ENCODE results near the gene TMEM107. TPM values are rescaled to one million over a fixed set of nuclear protein-coding genes. Genes with fewer than 3 reads are reported as not detected.
"Not testable (repeated sequence)": the region's sequence is repeated elsewhere in the genome, so short reads cannot be mapped to it uniquely, and the experiment has no call there.

Gene TMEM107
- total RNA-seq = 6.7 TPM
- long read RNA-seq, partial matches to known transcripts = 0 of 5 reads
- long read RNA-seq, other reads (novel, unspliced or antisense) = 1 of 5 reads

DNA sequence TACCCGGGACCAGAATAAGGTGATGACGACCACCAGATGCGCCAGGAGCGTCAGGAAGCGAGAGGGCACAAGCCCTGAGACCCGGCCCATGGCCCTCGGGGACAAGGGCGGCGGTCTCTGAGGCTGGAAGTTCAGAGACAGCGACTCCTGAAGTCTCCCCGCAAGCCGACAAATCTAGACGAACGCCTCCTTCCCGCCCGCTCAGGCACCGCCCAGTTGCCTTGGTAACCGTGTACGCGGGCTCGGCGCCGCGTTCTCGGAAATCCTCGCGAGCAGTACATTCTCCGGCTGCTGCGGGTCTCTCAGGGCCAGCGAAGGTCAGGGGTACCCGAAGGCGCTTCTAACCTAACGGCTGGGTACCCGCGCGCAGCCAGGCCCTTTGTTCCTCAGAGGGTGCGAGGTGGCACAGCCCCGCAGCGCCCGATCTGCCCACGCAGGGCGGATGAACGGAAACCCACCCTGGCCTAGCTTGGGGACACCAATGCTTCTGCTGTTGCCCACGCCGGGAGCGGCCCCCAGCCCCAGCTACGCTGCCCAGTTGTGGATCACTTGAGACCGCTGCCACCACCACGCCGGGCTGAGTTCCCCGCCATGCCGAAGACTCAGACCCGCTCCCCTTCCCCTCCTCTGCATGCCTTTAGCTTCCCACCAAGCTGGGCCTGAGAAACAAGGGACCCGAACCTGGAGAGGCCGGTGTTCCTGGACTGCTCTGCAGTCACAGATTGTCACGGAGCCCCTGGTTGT lies at the start of gene TMEM107:
Gene TMEM107, minus strand, starts transcription at position 184 of the 744 bp plus-strand sequence. Its CDS starts 94 bp downstream, at position 90.
- ATAC-seq = peak; percentile 72
- intact Hi-C loops (cut with DNase I) = no loop called here
- DNase-seq (ENCODE audit: missing footprints) = peak; percentile 95

DNA sequence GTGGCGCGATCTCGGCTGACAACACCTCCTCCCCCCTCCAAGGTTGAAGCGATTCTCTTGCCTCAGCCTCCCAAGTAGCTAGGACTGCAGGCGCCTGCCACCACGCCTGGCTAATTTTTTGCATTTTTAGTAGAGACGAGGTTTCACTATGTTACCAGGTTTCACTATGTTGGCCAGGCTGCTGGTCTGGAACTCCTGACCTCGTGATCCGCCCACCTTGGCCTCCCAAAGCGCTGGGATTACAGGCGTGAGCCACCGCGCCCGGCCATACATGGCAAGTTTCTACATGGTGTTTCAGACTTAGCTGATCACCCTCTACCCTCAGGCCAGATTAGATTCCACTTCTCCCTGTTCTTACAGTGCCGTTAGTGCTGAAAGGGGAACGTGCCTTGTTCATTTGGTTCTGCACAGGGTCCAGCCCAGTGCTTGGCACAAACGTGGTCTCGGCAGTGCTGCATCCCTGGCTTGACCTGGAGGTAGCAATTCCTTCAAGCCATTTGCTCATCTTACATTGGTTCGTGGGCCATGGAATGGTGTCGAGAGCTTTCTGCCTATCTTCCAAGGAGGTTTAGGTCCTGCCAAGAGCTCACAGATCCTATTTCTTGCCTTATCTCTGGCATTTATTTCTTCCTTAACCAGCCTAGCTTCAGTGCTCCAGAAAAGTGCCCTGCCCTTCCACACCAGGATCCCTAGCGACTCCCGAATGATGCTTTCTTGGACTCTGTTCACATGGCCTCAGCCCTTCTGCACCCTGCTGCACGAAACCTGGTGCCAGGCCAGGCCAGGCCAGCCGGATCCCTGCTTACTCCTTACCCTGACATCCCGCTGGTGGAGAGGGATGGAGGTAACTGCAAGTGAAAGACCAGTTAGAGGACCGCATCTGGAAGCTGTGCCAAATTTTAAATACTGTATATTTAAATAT lies 49.0 kb upstream of the TMEM107 start:
- ATAC-seq (no peak), DNase-seq (ENCODE audit: missing footprints) (no peak)
- intact Hi-C loops (cut with DNase I) = no loop called here

DNA sequence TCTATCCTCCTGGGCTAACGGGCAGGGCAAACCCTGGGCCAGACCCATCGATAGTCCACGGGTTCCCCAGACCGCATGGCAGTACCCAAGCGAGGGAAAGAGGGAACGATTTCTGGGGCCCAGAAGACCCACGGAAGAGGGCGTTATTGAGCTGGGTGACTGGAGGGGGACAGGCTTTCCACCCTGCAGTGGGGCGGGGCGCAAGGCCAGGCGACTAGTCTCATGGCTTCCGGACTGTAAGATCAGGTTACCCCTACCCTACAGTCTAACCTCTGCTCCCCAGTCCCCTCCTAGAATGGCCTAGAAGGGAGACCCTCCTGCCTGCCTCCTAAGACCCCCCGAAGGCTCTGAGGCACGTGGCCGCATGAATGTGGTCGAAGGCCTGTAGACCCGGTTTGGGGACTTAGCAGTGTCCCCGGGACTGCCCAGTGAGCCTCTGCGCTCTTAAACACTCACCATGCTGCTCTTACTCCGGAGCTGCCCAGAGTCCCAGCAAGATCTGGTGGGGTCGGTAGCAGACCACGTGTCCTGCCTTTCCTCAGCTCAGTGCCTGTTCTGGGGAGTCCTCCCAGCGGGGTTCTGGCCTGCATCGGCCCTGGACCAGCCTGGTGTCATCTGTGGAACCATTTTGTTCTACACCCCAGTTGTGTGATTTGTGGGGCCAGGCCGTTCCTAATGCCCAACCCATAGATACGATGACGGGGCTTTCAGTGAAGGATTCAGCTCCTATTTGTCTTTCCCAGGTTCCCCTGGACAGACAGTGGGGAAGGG lies 47.4 kb upstream of the TMEM107 start:
- intact Hi-C loops (cut with DNase I) = loop anchor here (2.0 kb wide), 1 partner anchor 105 kb away; the partner anchor contains the start of gene ALOXE3
- ATAC-seq (peak; percentile 6), DNase-seq (ENCODE audit: missing footprints) (peak; percentile 81)

DNA sequence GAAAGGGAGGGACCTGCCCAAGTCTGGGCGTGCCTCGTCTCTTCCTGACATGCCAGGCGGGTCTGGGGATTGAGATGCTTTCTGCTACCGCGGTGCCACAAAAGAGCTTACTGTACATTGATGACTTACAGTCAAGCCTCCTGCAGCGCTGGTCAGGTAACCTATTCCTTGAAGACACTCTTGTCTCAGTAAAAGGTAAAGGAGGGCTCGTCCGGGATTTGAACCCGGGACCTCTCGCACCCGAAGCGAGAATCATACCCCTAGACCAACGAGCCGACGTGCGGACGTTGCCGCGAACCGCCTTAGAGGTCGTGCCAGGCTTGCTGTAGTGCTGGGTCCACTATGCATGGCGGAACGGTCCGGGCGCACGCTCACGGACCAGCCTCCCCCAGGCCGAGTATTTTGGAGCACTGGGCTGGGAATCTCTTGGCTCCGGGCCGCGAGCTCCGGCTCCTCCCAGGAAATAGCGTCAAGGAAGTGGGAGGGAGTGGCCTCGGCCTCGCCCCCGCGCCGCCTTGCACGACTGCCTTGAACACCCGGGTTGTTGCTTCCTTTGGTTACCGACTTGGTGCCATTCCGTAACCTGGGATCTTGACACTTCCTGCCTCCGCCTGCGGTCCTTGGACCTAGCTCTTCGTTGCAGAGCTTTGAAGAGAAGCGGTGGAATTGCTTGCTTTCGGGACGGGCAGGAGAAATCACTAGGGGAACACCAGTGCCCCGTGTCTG lies 46.6 kb upstream of the TMEM107 start:
- ATAC-seq = peak; percentile 75

DNA sequence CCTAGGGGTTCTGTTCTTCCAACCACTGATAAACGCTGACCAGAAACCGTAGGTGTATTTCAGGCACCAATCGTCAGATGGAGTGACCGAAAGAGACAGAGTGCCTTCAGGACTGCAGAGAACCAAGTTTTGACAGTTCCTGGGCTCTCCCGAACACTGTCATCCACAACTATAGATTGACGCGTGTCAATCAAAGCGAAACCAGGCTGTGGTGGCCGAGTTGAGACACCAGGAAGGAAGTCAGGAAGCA lies 46.1 kb upstream of the TMEM107 start:
- intact Hi-C loops (cut with DNase I) = loop anchor here (1.0 to 2.0 kb wide), 2 partner anchors 27 to 104 kb away; partner anchors contain the start of genes ALOXE3 and PFAS
- DNase-seq (ENCODE audit: missing footprints) = no peak
- ATAC-seq = no peak

More for the DNA sequence above, 46.6 kb upstream of the TMEM107 start:
- intact Hi-C loops (cut with DNase I) = loop anchor here (1.0 to 2.0 kb wide), 2 partner anchors 27 to 104 kb away; partner anchors contain the start of genes ALOXE3 and PFAS
- DNase-seq (ENCODE audit: missing footprints) = peak; percentile 97

DNA sequence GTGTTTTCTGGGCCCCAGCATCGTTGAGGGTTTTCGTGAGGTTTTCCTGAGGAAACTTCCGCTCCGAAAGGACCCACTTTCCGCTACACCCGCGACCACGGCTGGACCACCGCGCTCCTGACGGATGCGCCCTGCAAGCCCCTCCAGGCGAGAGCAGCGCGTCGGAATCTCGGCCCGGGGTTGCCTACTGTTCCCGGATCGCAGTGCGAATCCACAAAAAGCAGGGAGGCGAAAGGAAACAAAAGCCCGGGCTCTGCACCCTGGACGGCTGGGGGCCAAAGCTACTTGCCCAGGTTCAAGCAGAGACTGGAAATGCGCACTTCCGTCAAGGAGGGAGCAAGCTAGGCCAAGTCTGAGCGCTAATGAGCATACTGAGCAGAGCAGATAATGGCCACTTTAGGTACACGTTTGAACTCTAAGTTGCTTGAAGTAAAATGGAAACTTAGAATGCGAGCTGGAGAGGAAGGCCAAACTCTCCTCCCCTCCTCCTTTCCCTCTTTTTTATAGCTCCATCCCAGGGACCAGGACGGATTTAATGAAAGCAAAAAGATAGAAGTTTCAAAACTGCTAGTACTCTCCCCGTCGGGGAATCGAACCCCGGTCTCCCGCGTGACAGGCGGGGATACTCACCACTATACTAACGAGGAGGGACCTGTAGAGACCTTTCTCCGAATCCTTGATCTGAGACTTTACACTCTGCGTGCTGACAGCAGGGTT lies 45.6 kb upstream of the TMEM107 start:
- intact Hi-C loops (cut with DNase I) = loop anchor here (1.0 to 2.0 kb wide), 3 partner anchors 27 to 103 kb away; partner anchors contain the start of genes ALOXE3 and PFAS
- ATAC-seq (peak; percentile 71), DNase-seq (ENCODE audit: missing footprints) (peak; percentile 84)

DNA sequence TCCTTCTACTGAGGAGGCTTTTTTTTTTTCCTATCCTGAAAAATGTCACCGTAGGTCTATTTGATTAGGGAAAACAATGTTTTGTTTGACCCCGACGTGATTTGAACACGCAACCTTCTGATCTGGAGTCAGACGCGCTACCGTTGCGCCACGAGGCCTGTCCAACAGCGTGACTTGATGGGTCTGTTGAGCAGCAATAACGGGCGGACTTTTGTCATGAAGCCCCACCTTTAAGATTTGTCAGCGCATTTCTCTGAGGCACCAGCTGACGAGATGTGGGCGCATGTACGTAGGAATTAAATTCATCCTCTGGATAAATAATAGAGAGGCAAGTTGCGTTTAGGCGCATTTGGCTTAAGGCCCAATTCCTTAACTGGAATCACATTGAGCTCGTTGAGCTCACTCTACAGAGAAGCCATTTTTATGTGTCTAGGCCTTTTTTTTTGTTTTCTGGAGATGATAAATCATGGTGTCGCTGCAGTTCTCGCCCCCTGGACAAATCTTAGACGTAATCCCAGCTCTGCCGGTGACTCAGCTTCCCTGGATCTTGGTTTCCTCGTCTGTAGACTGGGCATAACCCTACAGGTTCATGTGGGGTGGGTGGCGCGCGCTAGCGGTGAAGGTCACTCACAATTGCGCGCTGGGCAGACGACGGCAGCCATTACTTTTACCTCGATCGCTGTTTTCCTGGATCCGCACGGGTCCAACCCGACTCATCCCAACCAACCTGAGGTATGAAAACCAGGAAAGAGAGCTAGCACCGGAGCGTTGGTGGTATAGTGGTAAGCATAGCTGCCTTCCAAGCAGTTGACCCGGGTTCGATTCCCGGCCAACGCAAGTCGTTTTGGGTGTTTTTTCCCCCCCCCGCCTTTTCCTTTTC lies 44.8 kb upstream of the TMEM107 start:
- intact Hi-C loops (cut with DNase I) = loop anchor here (1.0 kb wide), 1 partner anchor 34 kb away; no protein-coding TSS in a partner anchor
- ATAC-seq = peak; percentile 79

DNA sequence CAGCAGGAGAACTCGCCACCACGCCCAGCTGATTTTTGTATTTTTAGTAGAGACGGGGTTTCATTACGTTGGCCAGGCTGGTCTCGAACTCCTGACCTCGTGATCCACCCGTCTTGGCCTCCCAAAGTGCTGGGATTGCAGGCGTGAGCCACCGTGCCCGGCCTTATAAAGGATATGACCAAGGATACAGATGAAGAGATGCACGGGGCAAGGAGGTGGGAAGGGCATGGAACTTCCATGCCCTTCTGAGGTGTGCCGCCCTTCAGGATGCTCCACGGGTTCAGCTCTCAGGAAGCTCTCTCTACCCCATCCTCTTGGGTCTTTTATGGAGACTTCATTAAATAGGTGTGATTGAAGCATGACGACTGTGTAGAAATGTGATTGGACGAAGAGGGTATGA lies 37.8 kb upstream of the TMEM107 start:
- DNase-seq (ENCODE audit: missing footprints); intact Hi-C loops (cut with DNase I); ATAC-seq: not testable (repeated sequence)

More for the DNA sequence above, 44.8 kb upstream of the TMEM107 start:
- peak; percentile 86 for DNase-seq (ENCODE audit: missing footprints)

DNA sequence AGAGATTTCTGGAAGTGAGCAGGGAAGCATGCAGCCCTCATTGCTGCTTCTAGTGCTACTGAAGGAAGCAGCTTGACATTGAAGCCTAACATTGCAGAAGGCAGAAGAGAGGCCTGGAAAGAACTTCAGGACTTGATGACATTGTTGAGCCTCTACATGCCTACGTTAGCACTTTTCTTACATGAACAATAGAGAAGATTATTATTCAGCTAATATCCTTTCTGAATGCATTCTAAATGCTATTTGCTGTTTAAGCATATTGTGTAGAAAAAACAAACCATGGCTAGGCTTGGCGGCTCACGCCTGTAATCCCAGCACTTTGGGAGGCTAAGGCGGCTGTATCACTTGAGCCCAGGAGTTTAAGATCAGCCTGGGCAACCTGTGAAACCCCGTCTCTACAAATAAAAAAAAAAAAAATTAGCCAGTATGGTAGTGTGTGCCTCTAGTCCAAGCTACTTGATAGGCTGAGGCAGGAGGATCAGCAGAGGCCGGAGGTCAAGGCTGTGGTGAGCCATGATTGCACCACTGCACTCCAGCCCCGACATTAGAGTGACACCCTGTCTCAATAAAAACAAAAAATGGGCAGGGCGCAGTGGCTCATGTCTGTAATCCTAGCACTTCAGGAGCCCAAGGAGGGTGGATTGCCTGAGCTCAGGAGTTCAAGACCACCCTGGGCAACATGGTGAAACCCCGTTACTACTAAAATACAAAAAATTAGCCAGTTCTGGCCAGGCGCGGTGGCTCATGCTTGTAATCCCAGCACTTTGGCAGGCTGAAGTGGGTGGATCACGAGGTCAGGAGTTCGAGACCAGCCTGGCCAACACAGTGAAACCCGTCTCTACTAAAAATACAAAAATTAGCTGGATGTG lies 36.4 kb upstream of the TMEM107 start:
- no peak for DNase-seq (ENCODE audit: missing footprints)
- intact Hi-C loops (cut with DNase I) = no loop called here
- ATAC-seq = no peak

DNA sequence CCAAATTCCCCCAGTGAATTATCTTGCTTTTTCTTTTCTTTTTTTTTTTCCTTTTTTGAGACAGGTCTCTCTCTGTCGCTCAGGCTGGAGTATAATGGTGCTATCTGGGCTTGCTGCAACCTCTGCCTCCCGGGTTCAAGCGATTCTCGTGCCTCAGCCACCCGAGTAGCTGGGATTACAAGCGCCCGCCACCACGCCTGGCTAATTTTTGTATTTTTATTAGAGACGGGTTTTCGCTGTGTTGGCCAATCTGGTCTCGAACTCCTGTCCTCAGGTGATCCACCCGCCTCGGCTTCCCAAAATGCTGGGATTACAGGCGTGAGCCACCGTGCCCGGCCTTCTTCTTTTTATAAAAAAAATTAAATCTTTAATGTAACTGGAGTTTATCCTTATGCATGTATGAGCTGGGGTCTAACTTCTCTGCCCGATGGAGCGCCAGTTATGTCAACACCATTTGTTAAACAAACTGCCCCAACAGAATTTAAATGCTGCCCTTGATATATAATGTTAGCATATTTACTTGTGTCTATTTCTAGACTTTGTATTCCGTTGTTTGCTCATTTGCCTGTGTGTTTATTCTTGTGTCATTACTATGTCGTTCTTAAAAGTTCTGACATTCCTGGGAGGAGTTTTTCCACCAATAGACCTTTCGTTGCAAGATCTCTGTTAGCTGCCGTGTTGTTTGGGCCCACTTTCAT lies 34.7 kb upstream of the TMEM107 start:
- DNase-seq (ENCODE audit: missing footprints) (no peak), ATAC-seq (peak; percentile 29)
- intact Hi-C loops (cut with DNase I) = no loop called here

DNA sequence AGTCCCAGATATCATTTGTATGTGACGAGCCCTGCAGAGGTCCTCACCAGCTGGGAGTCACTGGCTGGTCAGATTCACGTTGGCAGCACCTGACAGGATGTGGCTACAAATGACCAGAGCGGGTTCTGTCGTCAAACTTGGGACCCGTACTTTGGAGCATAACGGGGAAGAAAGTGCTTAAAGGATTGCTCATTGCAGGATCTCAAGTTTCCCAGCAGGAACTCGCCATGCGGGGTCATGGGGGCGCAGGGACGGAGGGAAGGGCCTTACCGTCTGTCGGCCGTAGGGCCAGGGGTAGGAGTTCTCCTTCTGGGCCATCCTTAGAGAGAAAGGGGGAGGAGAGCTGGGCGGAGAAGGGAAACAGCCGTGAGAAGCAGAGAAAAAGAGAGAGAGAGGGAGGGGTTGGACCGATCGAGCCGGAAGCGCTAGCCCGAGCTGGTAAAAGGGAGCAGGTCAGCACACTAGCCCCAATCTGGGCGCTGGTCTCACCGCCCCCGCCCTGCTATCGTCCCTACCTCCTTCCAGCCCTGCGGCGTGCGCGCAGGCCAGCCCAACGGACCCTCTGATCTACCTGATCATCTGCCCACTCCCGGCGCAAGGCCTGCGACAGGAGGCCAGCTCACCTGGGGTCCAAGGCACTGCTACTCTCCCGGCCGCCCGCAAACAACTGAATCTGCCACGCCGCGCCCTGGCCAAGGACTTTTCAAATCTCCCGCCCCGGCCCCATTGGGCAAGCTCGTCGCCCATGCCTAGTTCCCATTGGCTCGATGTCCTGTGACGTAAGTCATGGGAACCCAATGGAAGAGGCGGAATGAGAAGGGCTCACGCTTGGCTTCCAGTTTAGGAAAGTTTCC lies 34.0 kb upstream of the TMEM107 start, which contains the start of gene AURKB:
Gene AURKB, minus strand, starts transcription at position 669 of the 854 bp plus-strand sequence. Its CDS starts 351 bp downstream, at position 318.
- ATAC-seq (peak; percentile 98), DNase-seq (ENCODE audit: missing footprints) (peak; percentile 94)
- intact Hi-C loops (cut with DNase I) = no loop called here

DNA sequence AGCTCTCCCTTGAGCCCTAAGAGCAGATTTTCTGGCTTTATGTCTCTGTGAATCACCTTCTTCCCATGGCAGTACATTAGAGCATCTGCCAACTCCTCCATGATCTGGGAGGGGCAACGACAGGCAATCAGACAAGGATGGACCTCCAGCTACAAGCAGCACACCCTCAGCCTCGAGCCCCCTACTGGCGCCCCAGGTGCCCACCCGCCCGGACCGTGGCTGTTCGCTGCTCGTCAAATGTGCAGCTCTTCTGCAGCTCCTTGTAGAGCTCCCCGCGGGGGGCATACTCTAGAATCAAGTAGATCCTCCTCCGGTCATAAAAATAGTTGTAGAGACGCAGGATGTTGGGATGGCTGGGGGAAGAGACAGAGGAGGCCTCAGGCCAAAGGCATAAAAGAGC lies 30.4 kb upstream of the TMEM107 start:
- no peak for DNase-seq (ENCODE audit: missing footprints)
- intact Hi-C loops (cut with DNase I) = no loop called here

DNA sequence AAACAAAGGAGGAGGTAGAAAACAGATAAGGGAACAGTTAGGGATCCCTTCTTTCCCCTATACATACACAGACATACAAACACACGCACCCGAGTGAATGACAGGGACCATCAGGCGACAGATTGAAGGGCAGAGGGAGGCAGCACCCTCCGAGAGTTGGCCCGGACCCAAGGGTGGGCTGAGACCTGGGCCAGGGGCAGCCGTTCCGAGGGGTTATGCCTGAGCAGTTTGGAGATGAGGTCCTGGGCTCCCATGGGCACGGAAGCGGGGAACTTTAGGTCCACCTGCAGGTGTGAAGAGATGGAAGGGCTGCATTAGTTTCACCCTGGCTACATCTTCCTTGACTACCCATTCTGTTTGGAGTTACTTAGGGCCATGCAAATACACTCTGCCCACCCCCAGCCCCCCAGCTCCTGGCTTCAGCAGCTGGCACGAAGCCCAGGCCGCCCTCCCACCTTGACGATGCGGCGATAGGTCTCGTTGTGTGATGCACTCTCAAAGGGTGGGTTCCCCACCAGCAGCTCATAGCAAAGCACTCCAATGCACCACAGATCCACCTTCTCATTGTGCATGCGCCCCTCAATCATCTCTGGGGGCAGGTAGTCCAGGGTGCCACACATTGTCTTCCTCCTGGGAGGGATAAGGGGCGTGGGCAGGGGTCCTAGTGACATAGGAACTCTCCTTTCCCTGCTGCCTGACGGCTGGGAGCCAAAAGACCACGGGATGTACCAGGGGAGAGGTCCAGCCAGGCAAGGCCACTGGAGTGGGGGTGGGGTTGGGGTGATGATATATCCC lies 28.8 kb upstream of the TMEM107 start:
- intact Hi-C loops (cut with DNase I) = no loop called here
- ATAC-seq = no peak
- no peak for DNase-seq (ENCODE audit: missing footprints)

More for the DNA sequence above, 30.4 kb upstream of the TMEM107 start:
- ATAC-seq = no peak
